GM12878 (cell line): ENCODE results near the gene PLCG2.
A peak's percentile ranks its signal among the peaks of the same experiment; 100 is the strongest.

Source experiments
- CTCF ChIP-seq, 3 experiments: IDR thresholded peaks in 2 of 3; conservative IDR thresholded peaks in 1 of 3; 2 replicates each; pipeline ENCODE4 v1.5.1; 2011; ENCODE audit warnings: low read depth in 3 of 3, low read length in 3 of 3, mild to moderate bottlenecking in 3 of 3, control low read depth in 2 of 3, moderate library complexity in 2 of 3, inconsistent platforms in 1 of 3, mixed read lengths in 1 of 3; ENCODE audit not compliant: control insufficient read depth in 2 of 3, insufficient read depth in 1 of 3; ENCODE audit errors: extremely low read depth in 1 of 3
- EZH2 ChIP-seq: IDR thresholded peaks from 2 replicates; pipeline ENCODE4 v1.6.1; 2012; ENCODE audit warnings: low read depth, mild to moderate bottlenecking, control low read depth, inconsistent platforms, low read length, borderline replicate concordance; ENCODE audit not compliant: control insufficient read depth
- NR2C2 ChIP-seq: IDR thresholded peaks from 2 replicates; pipeline ENCODE4 v1.6.1; 2011; ENCODE audit warnings: borderline replicate concordance, low read depth; ENCODE audit not compliant: control insufficient read depth, insufficient read length
- PKNOX1 ChIP-seq: fragments of 450-650 bp; IDR thresholded peaks from 2 replicates; pipeline ENCODE4 v1.6.1; 2016; ENCODE audit warnings: mild to moderate bottlenecking
- POLR2A ChIP-seq: IDR thresholded peaks from 2 replicates; pipeline ENCODE4 v1.6.1; 2011; ENCODE audit warnings: low read depth, mild to moderate bottlenecking, low read length
- TAF1 ChIP-seq: IDR thresholded peaks from 2 replicates; pipeline ENCODE4 v1.6.1; 2011; ENCODE audit warnings: mild to moderate bottlenecking, low read depth, low read length, borderline replicate concordance

- peak; percentile 77 for TF ChIP-seq POLR2A
- TF ChIP-seq CTCF (IDR thresholded peaks at IDR 0.05 in 2 of 3, conservative IDR thresholded peaks at IDR 0.05 in 1 of 3; ENCODE audit: control insufficient read depth in 2 of 3, extremely low read depth in 1 of 3, insufficient read depth in 1 of 3, low read depth in 3 of 3, low read length in 3 of 3), result peak; percentile 20 to 60 (median 55); a peak in 5 of 6 replicates
- TF ChIP-seq EZH2, result no peak
- peak; percentile 81; the same call in 1 of the 2 replicates for TF ChIP-seq TAF1
- TF ChIP-seq PKNOX1, result 0 out of 2 replicates have a peak, but pooled peaks have one; percentile 24
- TF ChIP-seq NR2C2, result no peak
These were observed 52.6 kb downstream of the PLCG2 start for GRCh38 chr16:81831722-81832126.
